Activated T-cell treated with anti-CD3 and anti-CD28 coated beads, Interleukin-2, amount 50 U/mL, for 24 hours (primary cell): Measurements from ENCODE around the gene EPHB4.
A peak's percentile ranks its signal among the peaks of the same experiment; 100 is the strongest.
"Not testable (repeated sequence)": the region's sequence is repeated elsewhere in the genome, so short reads cannot be mapped to it uniquely, and the experiment has no call there.

ENCODE experiments used
- DNase-seq: peaks from one replicate; pipeline ENCODE4 v3.0.0-alpha.2; 2020
- H3K27ac Mint-ChIP-seq: 2 replicates; pipeline ENCODE4 v1.8.0; 2020; ENCODE audit warnings: mild to moderate bottlenecking, mixed read lengths
- H3K27me3 Mint-ChIP-seq: 2 replicates; pipeline ENCODE4 v1.8.0; 2020; ENCODE audit warnings: mixed read lengths
- H3K36me3 Mint-ChIP-seq: 2 replicates; pipeline ENCODE4 v1.8.0; 2020; ENCODE audit warnings: low read depth, mixed read lengths
- H3K4me1 Mint-ChIP-seq: 2 replicates; pipeline ENCODE4 v1.8.0; 2020; ENCODE audit warnings: low read depth, mixed read lengths
- H3K4me3 Mint-ChIP-seq: 2 replicates; pipeline ENCODE4 v1.8.0; 2020; ENCODE audit warnings: mild to moderate bottlenecking, moderate library complexity, mixed read lengths
- H3K9me3 Mint-ChIP-seq: 2 replicates; pipeline ENCODE4 v1.8.0; 2020; ENCODE audit warnings: mixed read lengths

The EPHB4 gene

GRCh38 chr7:100818366-100818765 is 9.0 kb downstream of the EPHB4 start:
- H3K27ac Mint-ChIP-seq, result no peak overlapping the region
- H3K4me3 Mint-ChIP-seq, result no peak overlapping the region
- no peaks in the 10 kb centered on the region for H3K4me1 Mint-ChIP-seq
- no peaks in the 10 kb centered on the region for H3K36me3 Mint-ChIP-seq
- H3K27me3 Mint-ChIP-seq, result no peaks in the 10 kb centered on the region
- no peaks in the 10 kb centered on the region for H3K9me3 Mint-ChIP-seq
- DNase-seq, result no peak

- no peaks in the 10 kb centered on the region for H3K27me3 Mint-ChIP-seq
- no peaks in the 10 kb centered on the region for H3K36me3 Mint-ChIP-seq
- H3K27ac Mint-ChIP-seq, result no peak overlapping the region
- no peaks in the 10 kb centered on the region for H3K9me3 Mint-ChIP-seq
- no peak for DNase-seq
- H3K4me1 Mint-ChIP-seq, result no peaks in the 10 kb centered on the region
- H3K4me3 Mint-ChIP-seq, result no peak overlapping the region
Observed at GRCh38 chr7:100817097-100817496, 10.2 kb downstream of the EPHB4 start.

- H3K27me3 Mint-ChIP-seq, H3K4me3 Mint-ChIP-seq, DNase-seq, H3K27ac Mint-ChIP-seq, H3K4me1 Mint-ChIP-seq, H3K36me3 Mint-ChIP-seq, H3K9me3 Mint-ChIP-seq: not testable (repeated sequence)
Observed at GRCh38 chr7:100816515-100816914, 10.8 kb downstream of the EPHB4 start.

- Mint-ChIP-seq H3K27ac (no peak overlapping the region), H3K27me3 (no peaks in the 10 kb centered on the region), H3K4me1 (no peaks in the 10 kb centered on the region), H3K36me3 (no peaks in the 10 kb centered on the region), H3K4me3 (no peak overlapping the region), H3K9me3 (no peaks in the 10 kb centered on the region)
- no peak for DNase-seq
Observed at GRCh38 chr7:100812729-100813128, 14.6 kb downstream of the EPHB4 start.

GRCh38 chr7:100811480-100811879 is 15.8 kb downstream of the EPHB4 start:
- no peak for DNase-seq
- no peak overlapping the region for H3K27ac Mint-ChIP-seq
- no peaks in the 10 kb centered on the region for H3K36me3 Mint-ChIP-seq
- H3K27me3 Mint-ChIP-seq, result no peaks in the 10 kb centered on the region
- H3K4me3 Mint-ChIP-seq, result no peak overlapping the region
- no peaks in the 10 kb centered on the region for H3K4me1 Mint-ChIP-seq
- no peaks in the 10 kb centered on the region for H3K9me3 Mint-ChIP-seq

- DNase-seq, result no peak
- Mint-ChIP-seq H3K4me3 (no peak overlapping the region), H3K27me3 (no peaks in the 10 kb centered on the region), H3K4me1 (no peaks in the 10 kb centered on the region), H3K27ac (no peak overlapping the region), H3K9me3 (no peaks in the 10 kb centered on the region), H3K36me3 (no peaks in the 10 kb centered on the region)
Observed at GRCh38 chr7:100808354-100808875, 18.9 kb downstream of the EPHB4 start.

GRCh38 chr7:100806883-100807282 is 20.4 kb downstream of the EPHB4 start:
- not testable (repeated sequence) for H3K27ac Mint-ChIP-seq, DNase-seq, H3K36me3 Mint-ChIP-seq, H3K27me3 Mint-ChIP-seq, H3K4me3 Mint-ChIP-seq, H3K4me1 Mint-ChIP-seq, H3K9me3 Mint-ChIP-seq

GRCh38 chr7:100806276-100806675 is 21.0 kb downstream of the EPHB4 start:
- no peak overlapping the region for H3K4me3 Mint-ChIP-seq

GRCh38 chr7:100804681-100805431 is 22.5 kb downstream of the EPHB4 start:
- no peak overlapping the region for H3K27ac Mint-ChIP-seq
- H3K36me3 Mint-ChIP-seq, result no peaks in the 10 kb centered on the region
- no peaks in the 10 kb centered on the region for H3K4me1 Mint-ChIP-seq
- H3K27me3 Mint-ChIP-seq, result peaks cover 10% of the 10 kb centered on the region
- H3K4me3 Mint-ChIP-seq, result no peak overlapping the region
- no peaks in the 10 kb centered on the region for H3K9me3 Mint-ChIP-seq
- DNase-seq, result no peak

More at GRCh38 chr7:100806276-100806675, 21.0 kb downstream of the EPHB4 start:
- DNase-seq, result no peak
- Mint-ChIP-seq H3K27me3 (peaks cover under 1% of the 10 kb centered on the region), H3K27ac (no peak overlapping the region), H3K9me3 (no peaks in the 10 kb centered on the region), H3K36me3 (no peaks in the 10 kb centered on the region), H3K4me1 (no peaks in the 10 kb centered on the region)

- H3K4me3 Mint-ChIP-seq, result no peak overlapping the region
- no peaks in the 10 kb centered on the region for H3K9me3 Mint-ChIP-seq
- DNase-seq, result no peak
- no peak overlapping the region for H3K27ac Mint-ChIP-seq
- peaks cover 13% of the 10 kb centered on the region for H3K27me3 Mint-ChIP-seq
- no peaks in the 10 kb centered on the region for H3K4me1 Mint-ChIP-seq
- no peaks in the 10 kb centered on the region for H3K36me3 Mint-ChIP-seq
Observed at GRCh38 chr7:100803398-100804161, 23.7 kb downstream of the EPHB4 start.

- Mint-ChIP-seq H3K27ac (no peak overlapping the region), H3K36me3 (no peaks in the 10 kb centered on the region), H3K9me3 (no peaks in the 10 kb centered on the region), H3K4me1 (no peaks in the 10 kb centered on the region), H3K4me3 (no peak overlapping the region), H3K27me3 (peaks cover 18% of the 10 kb centered on the region)
- DNase-seq, result no peak
Observed at GRCh38 chr7:100802951-100803350, 24.4 kb downstream of the EPHB4 start.

GRCh38 chr7:100801833-100802568 is 25.3 kb downstream of the EPHB4 start:
- H3K9me3 Mint-ChIP-seq, result no peaks in the 10 kb centered on the region
- no peak overlapping the region for H3K4me3 Mint-ChIP-seq
- no peaks in the 10 kb centered on the region for H3K4me1 Mint-ChIP-seq
- H3K27ac Mint-ChIP-seq, result no peak overlapping the region
- no peaks in the 10 kb centered on the region for H3K36me3 Mint-ChIP-seq
- peaks cover 18% of the 10 kb centered on the region for H3K27me3 Mint-ChIP-seq
- no peak for DNase-seq

GRCh38 chr7:100799037-100799896 is 28.1 kb downstream of the EPHB4 start:
- peak; percentile 66 for DNase-seq
- Mint-ChIP-seq H3K27ac (no peak overlapping the region), H3K9me3 (no peaks in the 10 kb centered on the region), H3K4me1 (no peaks in the 10 kb centered on the region), H3K4me3 (no peak overlapping the region), H3K27me3 (peaks cover 20% of the 10 kb centered on the region), H3K36me3 (no peaks in the 10 kb centered on the region)

GRCh38 chr7:100794741-100795140 is 32.6 kb downstream of the EPHB4 start:
- Mint-ChIP-seq H3K27me3 (peaks cover 12% of the 10 kb centered on the region), H3K4me3 (no peak overlapping the region), H3K36me3 (no peaks in the 10 kb centered on the region), H3K4me1 (no peaks in the 10 kb centered on the region), H3K27ac (no peak overlapping the region), H3K9me3 (no peaks in the 10 kb centered on the region)
- DNase-seq, result no peak
